Pulmonary artery endothelial cell (primary cell): ENCODE results near the gene DNAJA3. TPM values are rescaled to one million over a fixed set of nuclear protein-coding genes. Genes with fewer than 3 reads are reported as not detected.

ENCODE experiments used
- DNase-seq: peaks from one replicate; pipeline ENCODE4 v3.0.0-alpha.2; 2011; ENCODE audit warnings: low read depth, low spot score
- total RNA-seq: library from RNA; depleted of rRNA; stranded (reverse); fragments of >200 nt; gene quantifications from 2 replicates; pipeline ENCODE4 v1.2.3, GENCODE V29; 2014

Gene DNAJA3
- total RNA-seq, 1 donor from 2014 or later, result 56.0 TPM

GRCh38 chr16:4472880-4473279 lies 47.2 kb downstream of the DNAJA3 start:
- DNase-seq, result no peak

- DNase-seq, result peak; percentile 69
Observed at GRCh38 chr16:4474192-4474961, 48.7 kb downstream of the DNAJA3 start, which contains the start of gene NMRAL1. NMRAL1 (minus strand) TSS chr16:4474625; CDS start chr16:4474132, 493 bp downstream.

DNA sequence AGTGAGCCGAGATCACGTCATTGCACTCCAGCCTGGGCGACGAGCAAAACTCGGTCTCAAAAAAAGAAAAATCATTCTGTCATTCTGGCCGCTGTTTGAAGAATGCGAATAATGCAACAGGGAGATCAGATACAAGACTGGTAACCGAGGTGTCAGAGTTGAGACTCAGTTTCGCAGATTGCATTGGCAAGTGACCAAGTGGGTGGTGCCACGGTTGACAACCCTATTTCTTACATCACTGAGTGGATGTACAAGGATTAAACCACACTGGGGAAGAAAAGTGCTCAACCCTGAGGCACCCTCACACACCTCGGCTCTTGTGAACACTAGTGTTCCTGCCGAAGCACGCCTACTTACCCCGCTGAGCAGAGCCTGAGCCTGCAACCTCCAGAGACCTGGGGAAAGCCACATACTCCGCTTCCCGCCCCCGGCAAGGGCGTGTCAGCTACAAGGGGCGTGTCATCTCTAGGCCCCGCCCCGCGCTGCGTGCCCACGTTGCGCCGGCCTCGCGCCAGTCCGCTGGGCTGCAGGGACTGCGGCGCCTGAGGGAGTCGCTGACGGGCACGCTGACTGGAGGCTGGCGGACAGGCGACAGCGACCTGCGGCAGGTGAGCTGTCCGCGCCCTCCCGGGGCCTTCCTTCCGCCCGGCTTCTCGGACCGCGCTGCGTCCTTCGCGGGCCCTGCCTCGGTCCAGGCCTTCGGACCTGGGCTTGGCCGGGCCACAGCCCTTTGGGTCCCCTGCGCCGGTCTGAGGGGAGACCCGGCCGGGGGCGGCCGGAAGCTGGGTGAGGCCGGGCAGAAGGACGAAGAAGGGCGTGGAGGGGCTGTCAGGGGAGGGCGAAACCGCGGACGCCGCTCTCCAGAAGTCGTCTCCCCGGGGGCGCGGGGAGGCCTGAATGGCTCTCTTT lies 50.5 kb downstream of the DNAJA3 start, which contains the start of gene HMOX2:
HMOX2 (plus strand) TSS at position 519 of the 909 bp plus-strand sequence. CDS start 29,127 bp downstream, outside the sequence.
- DNase-seq, result peak; percentile 73

GRCh38 chr16:4477966-4478365 lies 52.3 kb downstream of the DNAJA3 start:
- peak; percentile 87 for DNase-seq

- DNase-seq, result no peak
Observed at GRCh38 chr16:4481526-4481925, 55.9 kb downstream of the DNAJA3 start.

- DNase-seq, result no peak
Observed at GRCh38 chr16:4481963-4482362, 56.3 kb downstream of the DNAJA3 start.

DNA sequence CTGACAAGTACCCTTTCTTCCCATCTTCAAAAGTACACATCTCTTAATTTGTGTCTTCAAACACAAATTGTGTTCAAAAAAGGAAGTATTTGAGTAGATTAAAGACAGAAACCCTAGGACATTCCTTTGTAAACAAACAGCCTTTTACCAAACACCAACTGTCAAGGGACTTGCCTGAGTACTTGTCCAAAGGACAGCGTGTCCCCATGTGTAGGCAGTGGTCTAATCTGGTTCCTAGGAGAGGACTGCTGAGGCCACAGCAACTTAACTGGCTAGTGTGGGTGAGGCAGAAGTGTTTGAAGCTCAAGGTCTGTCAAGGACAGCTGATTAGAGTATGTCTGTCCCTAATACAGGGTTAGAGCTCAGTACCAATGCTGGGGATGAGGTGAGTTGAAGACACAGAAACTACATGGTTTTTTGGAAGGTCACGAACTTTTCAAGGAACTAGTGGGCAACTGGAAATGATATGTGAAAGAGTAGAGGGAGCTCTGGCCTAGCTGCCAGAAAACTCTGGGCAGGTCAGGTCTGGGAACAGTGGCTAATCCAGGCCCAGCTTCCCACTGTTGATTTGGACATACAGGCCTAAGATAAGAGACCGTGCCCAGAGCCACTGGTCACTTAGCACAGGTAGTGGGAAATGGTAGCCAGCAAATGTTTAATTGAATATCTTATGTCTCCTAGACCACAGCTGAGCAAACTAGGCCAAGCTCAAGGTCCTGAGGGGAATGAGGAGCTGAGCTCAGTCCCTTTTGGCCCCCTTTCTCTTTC lies 60.6 kb downstream of the DNAJA3 start:
- DNase-seq, result no peak

- no peak for DNase-seq
Observed at GRCh38 chr16:4487955-4488498, 62.4 kb downstream of the DNAJA3 start.

DNA sequence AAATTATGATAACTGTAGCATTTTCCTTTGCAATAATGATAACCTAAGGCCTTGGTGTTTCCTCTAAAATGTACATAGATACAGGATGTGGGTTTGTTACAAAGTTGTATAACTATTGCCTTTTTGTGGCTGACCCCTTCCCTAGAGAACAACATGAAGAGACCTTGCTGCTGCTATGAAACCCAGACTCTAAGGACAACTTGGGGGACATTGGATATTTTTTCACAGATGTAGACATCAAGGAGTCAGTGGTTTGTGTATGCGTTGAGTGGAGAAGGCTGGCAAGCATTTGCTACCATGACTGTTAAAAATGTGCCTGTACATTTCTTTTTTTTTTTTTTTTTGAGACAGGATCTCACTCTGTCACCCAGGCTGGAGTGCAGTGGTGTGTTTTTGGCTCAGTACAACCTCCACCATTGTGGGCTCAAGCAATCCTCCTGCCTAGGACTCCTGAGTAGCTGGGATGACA lies 62.9 kb downstream of the DNAJA3 start:
- no peak for DNase-seq

DNA sequence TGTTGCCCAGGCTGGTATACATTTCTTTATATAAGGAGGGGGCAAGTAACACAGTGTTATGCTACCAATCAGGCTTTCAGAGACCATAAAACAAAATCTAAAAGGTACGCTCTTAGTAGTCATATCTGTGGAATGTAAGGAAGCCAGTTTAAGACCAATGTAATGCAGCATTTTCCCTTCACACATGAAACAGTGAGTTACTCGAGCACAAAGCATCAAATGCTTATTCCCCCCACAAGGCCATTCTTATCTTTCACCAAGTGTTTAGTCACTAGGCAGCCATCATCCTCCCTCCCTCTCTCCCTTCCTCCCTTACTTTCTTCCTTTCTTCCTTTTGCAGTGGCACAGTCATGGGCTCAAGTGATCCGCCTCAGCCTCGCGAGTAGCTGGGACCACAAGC lies 63.4 kb downstream of the DNAJA3 start:
- no peak for DNase-seq

GRCh38 chr16:4491898-4492297 lies 66.2 kb downstream of the DNAJA3 start:
- DNase-seq, result no peak

- no peak for DNase-seq
Observed at GRCh38 chr16:4494746-4495490, 69.2 kb downstream of the DNAJA3 start.

DNA sequence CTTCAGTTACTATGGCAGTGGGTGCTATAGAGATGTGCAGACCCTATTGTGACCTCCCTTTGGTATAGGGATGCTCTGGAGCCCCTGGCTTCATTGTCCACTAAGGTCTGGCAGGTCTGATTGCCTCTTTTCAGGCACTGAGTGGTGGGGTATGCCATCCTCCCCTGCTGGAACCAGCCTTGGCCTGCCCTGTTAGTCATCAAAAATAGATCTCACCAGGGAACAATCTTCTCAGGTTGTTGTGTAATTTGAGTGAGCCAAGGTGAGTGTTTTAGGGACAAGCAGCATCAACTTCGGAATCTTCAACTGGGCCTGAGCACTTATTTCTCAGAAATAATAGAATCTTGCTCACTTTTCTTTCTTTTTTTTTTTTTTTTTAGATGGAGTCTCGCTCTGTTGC lies 70.1 kb downstream of the DNAJA3 start:
- no peak for DNase-seq

DNA sequence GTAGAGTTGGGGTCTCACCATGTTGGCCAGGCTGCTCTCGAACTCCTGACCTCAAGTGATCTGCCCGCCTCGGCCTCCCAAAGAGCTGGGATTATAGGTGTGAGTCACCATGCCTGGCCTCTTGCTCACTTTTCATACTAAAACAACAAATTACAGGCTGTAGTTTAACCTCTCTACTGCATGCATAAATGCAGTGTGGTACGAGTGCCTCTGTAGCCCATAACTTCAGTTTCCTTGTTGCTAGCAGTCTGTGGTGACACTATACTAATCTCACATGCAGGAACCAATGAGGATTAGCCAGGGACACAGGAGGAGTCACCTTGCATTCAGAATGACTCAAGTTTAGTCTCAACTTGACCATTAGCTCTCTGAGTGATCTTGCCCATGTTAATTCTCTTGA lies 70.6 kb downstream of the DNAJA3 start:
- DNase-seq, result no peak

GRCh38 chr16:4498546-4499195 lies 73.0 kb downstream of the DNAJA3 start:
- no peak for DNase-seq

DNA sequence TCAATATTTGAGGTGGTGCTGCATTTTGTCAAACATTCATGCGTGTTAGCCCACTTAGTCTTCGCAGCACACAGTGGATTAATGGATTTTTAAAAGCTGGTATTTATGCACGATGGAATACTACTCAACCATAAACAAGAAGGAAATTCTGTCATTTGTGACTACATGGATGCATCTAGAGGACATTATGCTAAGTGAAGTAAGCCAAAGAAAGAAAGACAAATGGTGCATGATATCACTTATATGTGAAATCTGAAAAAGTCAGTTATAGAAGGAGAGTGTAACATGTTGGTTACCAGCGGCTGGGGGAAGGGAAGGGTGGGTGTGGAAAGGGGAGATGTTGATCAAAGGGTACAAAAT lies 73.5 kb downstream of the DNAJA3 start:
- DNase-seq, result no peak

GRCh38 chr16:4500272-4500671 lies 74.6 kb downstream of the DNAJA3 start:
- DNase-seq, result peak; percentile 62

DNA sequence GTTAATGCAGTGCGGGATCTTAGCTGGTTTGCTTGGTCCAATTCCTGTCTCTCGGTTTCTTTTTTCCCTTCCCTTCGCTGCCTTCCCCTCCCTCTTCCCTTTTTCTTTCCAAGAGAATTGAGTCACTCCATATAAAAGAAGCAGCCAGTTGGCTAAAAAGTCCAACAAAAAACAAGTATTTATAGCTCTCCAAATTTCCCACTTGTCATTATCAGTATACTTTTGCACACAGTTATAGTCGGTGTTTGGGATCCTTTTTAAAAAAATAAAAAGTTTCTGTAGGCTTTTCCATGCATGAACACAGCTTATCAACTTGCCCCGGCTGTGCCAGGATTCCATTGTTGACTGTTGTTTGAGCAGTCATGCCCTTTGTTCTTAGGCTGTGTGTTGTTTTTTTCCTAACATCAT lies 75.4 kb downstream of the DNAJA3 start:
- DNase-seq, result peak; percentile 46

DNA sequence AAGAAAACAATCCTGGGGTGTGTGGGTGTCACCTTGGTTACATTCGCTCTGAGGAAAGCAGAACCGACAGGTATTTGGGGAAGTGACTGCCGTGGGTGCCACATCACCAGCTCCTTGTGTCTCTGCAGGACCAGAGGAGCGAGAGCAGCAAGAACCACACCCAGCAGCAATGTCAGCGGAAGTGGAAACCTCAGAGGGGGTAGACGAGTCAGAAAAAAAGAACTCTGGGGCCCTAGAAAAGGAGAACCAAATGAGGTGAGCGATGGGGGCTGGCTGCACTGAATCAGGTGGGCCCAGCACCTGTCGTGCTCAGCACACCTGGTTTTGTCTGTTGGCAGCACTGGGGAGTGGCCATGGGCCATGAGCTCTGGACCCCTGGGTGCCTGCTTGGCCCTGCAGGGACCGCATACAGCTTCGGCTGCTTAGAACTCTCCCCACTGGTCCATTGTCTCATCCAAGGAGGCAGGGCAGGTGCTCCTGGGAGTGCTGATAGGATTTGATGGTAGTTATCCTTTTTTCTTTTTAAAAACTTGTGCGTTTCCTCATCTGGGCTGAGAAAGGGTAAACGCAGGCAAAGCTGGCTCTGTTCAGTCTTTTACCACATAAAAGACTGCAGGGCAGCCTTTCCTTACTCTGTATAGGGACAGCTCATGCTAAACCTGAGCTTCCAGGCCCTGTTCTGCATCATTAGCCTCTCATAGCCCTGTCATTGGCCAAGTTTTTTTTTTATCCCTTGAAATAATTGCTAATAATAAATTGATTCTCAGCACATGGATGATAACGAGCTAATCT lies 79.9 kb downstream of the DNAJA3 start:
- DNase-seq, result no peak
